ENCODE measurements around the gene RNASE11.

RNASE11 gene

GRCh38 chr14:20631023-20631879 lies 43.5 kb upstream of the RNASE11 start (continued):
- TF ChIP-seq ZNF148 (tag by site-specific recombination; IDR thresholded peaks at IDR 0.05; ENCODE audit: borderline replicate concordance) (no peak), IKZF3 (tag by site-specific recombination; IDR thresholded peaks at IDR 0.05) (peak; percentile 38; the same call in 1 of the 2 replicates), ZSCAN5A (tag by site-specific recombination; IDR thresholded peaks at IDR 0.05) (no peak), ZNF341 (tag by site-specific recombination; IDR thresholded peaks at IDR 0.05; ENCODE audit: low read depth) (no peak), ZNF223 (tag by site-specific recombination; IDR thresholded peaks at IDR 0.05) (no peak), ZNF37A (tag by site-specific recombination; IDR thresholded peaks at IDR 0.05) (no peak), ZNF311 (tag by site-specific recombination; IDR thresholded peaks at IDR 0.05; ENCODE audit: borderline replicate concordance) (no peak), ZNF362 (tag by site-specific recombination; IDR thresholded peaks at IDR 0.05) (no peak), ZNF610 (tag by site-specific recombination; IDR thresholded peaks at IDR 0.05; ENCODE audit: borderline replicate concordance) (no peak), ZNF112 (tag by site-specific recombination; IDR thresholded peaks at IDR 0.05) (no peak), ZXDB (tag by site-specific recombination; IDR thresholded peaks at IDR 0.05) (no peak), ZNF626 (tag by site-specific recombination; IDR thresholded peaks at IDR 0.05) (no peak; the same call in 1 of the 2 replicates), TRIM28 (IDR thresholded peaks at IDR 0.05; ENCODE audit: borderline replicate concordance, low read length) (no peak), ZNF660 (tag by site-specific recombination; IDR thresholded peaks at IDR 0.05) (peak; percentile 98), OSR2 (tag by site-specific recombination; IDR thresholded peaks at IDR 0.05) (no peak), ZBTB44 (tag by site-specific recombination; IDR thresholded peaks at IDR 0.05) (peak; percentile 30; the same call in 1 of the 2 replicates), ZNF354C (tag by site-specific recombination; IDR thresholded peaks at IDR 0.05; ENCODE audit: borderline replicate concordance, low read depth) (no peak), ZBTB11 (tag by site-specific recombination; conservative IDR thresholded peaks at IDR 0.05; ENCODE audit: low read depth) (no peak), ZNF549 (tag by site-specific recombination; IDR thresholded peaks at IDR 0.05) (no peak), ZNF558 (tag by site-specific recombination; IDR thresholded peaks at IDR 0.05) (no peak), ZNF792 (tag by site-specific recombination; IDR thresholded peaks at IDR 0.05) (peak; percentile 48; the same call in 1 of the 2 replicates), REPIN1 (tag by site-specific recombination; IDR thresholded peaks at IDR 0.05; ENCODE audit: low read depth) (no peak), ZNF274 (IDR thresholded peaks at IDR 0.05; ENCODE audit: low read length) (no peak), ZNF274 (tag by site-specific recombination; IDR thresholded peaks at IDR 0.05; ENCODE audit: borderline replicate concordance) (no peak), KLF10 (tag by site-specific recombination; IDR thresholded peaks at IDR 0.05) (peak; percentile 46; the same call in 1 of the 2 replicates), ZNF629 (tag by site-specific recombination; IDR thresholded peaks at IDR 0.05) (no peak), ZNF776 (tag by site-specific recombination; IDR thresholded peaks at IDR 0.05; ENCODE audit: borderline replicate concordance) (no peak)

Data from HEK293 (cell line).